ENCODE measurements around the gene EYA2.

DNA sequence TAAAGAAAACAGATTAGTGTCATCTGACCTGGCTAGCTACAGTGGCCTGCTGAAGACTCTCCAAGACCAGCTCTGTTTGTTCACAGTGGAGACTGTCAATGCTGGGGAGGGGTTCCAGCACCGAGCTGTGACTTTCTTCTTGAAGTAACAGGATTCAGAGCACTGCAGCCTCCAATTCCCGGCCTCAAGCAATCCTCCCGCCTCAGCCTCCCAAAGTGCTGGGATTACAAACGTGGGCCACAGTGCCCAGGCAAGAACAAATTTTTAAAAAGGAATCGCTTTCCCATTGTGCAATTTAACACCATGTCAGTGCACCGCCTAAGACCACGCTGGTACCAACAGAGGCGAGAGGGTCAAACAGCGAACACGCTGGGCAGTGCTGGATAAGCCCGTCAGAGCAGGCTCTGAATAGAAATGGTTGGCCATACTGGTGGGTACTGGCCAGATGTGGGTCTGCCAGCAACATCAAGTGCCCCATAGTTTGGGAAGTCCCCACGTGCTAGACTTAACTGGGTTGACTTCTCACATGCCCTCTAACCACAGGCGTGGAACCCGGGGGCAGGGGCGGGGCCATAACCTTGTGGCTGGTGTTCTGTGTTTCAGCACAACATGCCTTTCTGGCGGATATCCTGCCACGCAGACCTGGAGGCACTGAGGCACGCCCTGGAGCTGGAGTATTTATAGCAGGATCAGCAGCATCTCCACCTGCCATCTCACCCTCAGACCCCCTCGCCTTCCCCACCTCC lies 293.0 kb downstream of the EYA2 start:
- TF ChIP-seq CTCF (conservative IDR thresholded peaks at IDR 0.05; ENCODE audit: low read length) (no peak), EZH2phosphoT487 (IDR thresholded peaks at IDR 0.05; ENCODE audit: borderline replicate concordance) (no peak)

Data from Loucy (cell line).